HepG2 (cell line): ENCODE measurements around the gene SIGLEC1. TPM values are rescaled to one million over a fixed set of nuclear protein-coding genes. Genes with fewer than 3 reads are reported as not detected.
A peak's percentile ranks its signal among the peaks of the same experiment; 100 is the strongest.

Source experiments
- ATM ChIP-seq: fragments of 450-650 bp; IDR thresholded peaks from 2 replicates; pipeline ENCODE4 v1.7.1; 2017; ENCODE audit warnings: mild to moderate bottlenecking, borderline replicate concordance
- BRD4 ChIP-seq: sonication (generic); formaldehyde crosslinking; IDR thresholded peaks from 2 replicates; pipeline ENCODE4 v1.4.0; 2020; ENCODE audit warnings: missing genetic modification reagents
- FOXC1 ChIP-seq: sonication (generic); formaldehyde crosslinking; IDR thresholded peaks from 2 replicates; pipeline ENCODE4 v1.8.0; 2022; ENCODE audit warnings: mild to moderate bottlenecking, missing genetic modification reagents, borderline replicate concordance
- HIVEP1 ChIP-seq: sonication (generic); formaldehyde crosslinking; IDR thresholded peaks from 2 replicates; pipeline ENCODE4 v1.4.0; 2020; ENCODE audit warnings: mild to moderate bottlenecking, missing genetic modification reagents
- KAT8 ChIP-seq: IDR thresholded peaks from 2 replicates; pipeline ENCODE4 v1.6.1; 2016; ENCODE audit warnings: missing genetic modification reagents, missing compliant biosample characterization
- MED13 ChIP-seq: sonication (generic); formaldehyde crosslinking; IDR thresholded peaks from 2 replicates; pipeline ENCODE4 v1.5.0; 2020; ENCODE audit warnings: missing genetic modification reagents
- MEF2D ChIP-seq: sonication (generic); formaldehyde crosslinking; IDR thresholded peaks from 2 replicates; pipeline ENCODE4 v1.5.1; 2020; ENCODE audit warnings: mild to moderate bottlenecking, missing genetic modification reagents
- MEIS1 ChIP-seq: sonication (generic); formaldehyde crosslinking; IDR thresholded peaks from 2 replicates; pipeline ENCODE4 v1.9.0; 2021; ENCODE audit warnings: mild to moderate bottlenecking, missing genetic modification reagents, moderate library complexity, borderline replicate concordance
- MEIS2 ChIP-seq: sonication (generic); formaldehyde crosslinking; IDR thresholded peaks from 2 replicates; pipeline ENCODE4 v1.9.0; 2021; ENCODE audit warnings: mild to moderate bottlenecking, missing genetic modification reagents
- ONECUT2 ChIP-seq: sonication (generic); formaldehyde crosslinking; IDR thresholded peaks from 2 replicates; pipeline ENCODE4 v1.4.0; 2020; ENCODE audit warnings: missing genetic modification reagents
- PHF8 ChIP-seq: sonication (generic); formaldehyde crosslinking; IDR thresholded peaks from 2 replicates; pipeline ENCODE4 v1.5.0; 2020; ENCODE audit warnings: missing genetic modification reagents
- RELA ChIP-seq: sonication (generic); formaldehyde crosslinking; IDR thresholded peaks from 2 replicates; pipeline ENCODE4 v1.4.0; 2020; ENCODE audit warnings: missing genetic modification reagents
- SMC3 ChIP-seq: IDR thresholded peaks from 2 replicates; pipeline ENCODE4 v1.6.1; 2011; ENCODE audit warnings: low read length, improper control_type of control experiment
- SPEN ChIP-seq: sonication (generic); formaldehyde crosslinking; IDR thresholded peaks from 2 replicates; pipeline ENCODE4 v1.5.1; 2020; ENCODE audit warnings: low read depth, mild to moderate bottlenecking, missing genetic modification reagents
- SRSF1 ChIP-seq: fragments of 200-400 bp; formaldehyde crosslinking; optimal IDR thresholded peaks from 2 replicates; pipeline ENCODE3; 2017; ENCODE audit warnings: mild to moderate bottlenecking, low read depth, low read length, moderate library complexity
- STAG1 ChIP-seq: sonication (generic); formaldehyde crosslinking; IDR thresholded peaks from 2 replicates; pipeline ENCODE4 v1.4.0; 2020; ENCODE audit warnings: missing genetic modification reagents
- THAP11 ChIP-seq: IDR thresholded peaks from 2 replicates; pipeline ENCODE4 v1.6.1; 2016; ENCODE audit warnings: missing biosample characterization, missing genetic modification reagents
- U2AF2 ChIP-seq: fragments of 200-400 bp; formaldehyde crosslinking; IDR thresholded peaks from 2 replicates; pipeline ENCODE4 v1.6.1; 2017; ENCODE audit warnings: low read depth, mild to moderate bottlenecking, low read length
- ZBTB21 ChIP-seq: sonication (generic); formaldehyde crosslinking; IDR thresholded peaks from 2 replicates; pipeline ENCODE4 v1.4.0; 2020; ENCODE audit warnings: missing genetic modification reagents
- ZBTB8A ChIP-seq: sonication (generic); formaldehyde crosslinking; IDR thresholded peaks from 2 replicates; pipeline ENCODE4 v1.4.0; 2020; ENCODE audit warnings: mild to moderate bottlenecking, low read depth, missing genetic modification reagents, borderline replicate concordance
- ZFY ChIP-seq: sonication (generic); formaldehyde crosslinking; IDR thresholded peaks from 2 replicates; pipeline ENCODE4 v1.4.0; 2020; ENCODE audit warnings: missing genetic modification reagents
- ZMAT3 ChIP-seq: sonication (generic); formaldehyde crosslinking; conservative IDR thresholded peaks from 2 replicates; pipeline ENCODE4 v1.7.0; 2021; ENCODE audit warnings: missing genetic modification reagents
- ZNF234 ChIP-seq: sonication (generic); formaldehyde crosslinking; conservative IDR thresholded peaks from 2 replicates; pipeline ENCODE4 v1.5.1; 2020; ENCODE audit warnings: mild to moderate bottlenecking, missing genetic modification reagents
- ZNF335 ChIP-seq: sonication (generic); formaldehyde crosslinking; IDR thresholded peaks from 2 replicates; pipeline ENCODE4 v1.4.0; 2020; ENCODE audit warnings: missing genetic modification reagents
- ZNF460 ChIP-seq: sonication (generic); formaldehyde crosslinking; IDR thresholded peaks from 2 replicates; pipeline ENCODE4 v1.5.1; 2020; ENCODE audit warnings: missing genetic modification reagents, mild to moderate bottlenecking, borderline replicate concordance
- ZNF879 ChIP-seq: sonication (generic); formaldehyde crosslinking; IDR thresholded peaks from 2 replicates; pipeline ENCODE4 v1.8.1; 2023; ENCODE audit warnings: missing genetic modification reagents
- ZSCAN25 ChIP-seq: sonication (generic); formaldehyde crosslinking; IDR thresholded peaks from 2 replicates; pipeline ENCODE4 v1.8.0; 2022; ENCODE audit warnings: mild to moderate bottlenecking, missing genetic modification reagents
- ZSCAN30 ChIP-seq: sonication (generic); formaldehyde crosslinking; IDR thresholded peaks from 2 replicates; pipeline ENCODE4 v1.5.0; 2020; ENCODE audit warnings: mild to moderate bottlenecking, missing genetic modification reagents
- polyA plus RNA-seq, 8 experiments: library from polyadenylated mRNA; depleted of rRNA in 3 of 8; stranded (reverse) in 7 of 8; unstranded in 1 of 8; fragments of >200 nt; fragmentation: Illumina TruSeq in 4 of 8; extraction: Trizol in 4 of 8; gene quantifications; 2 replicates each; pipeline versions ENCODE4 v1.2.1 to v1.2.3, GENCODE V29; 2011 to 2016; ENCODE audit warnings: low read depth in 4 of 8, missing spikeins in 1 of 8, mixed read lengths in 1 of 8; ENCODE audit not compliant: insufficient read depth in 1 of 8
- total RNA-seq, 5 experiments: library from RNA; depleted of rRNA; stranded (reverse); fragments of >200 nt; fragmentation: Illumina TruSeq; extraction: Trizol; gene quantifications; 2 replicates each; pipeline ENCODE4 v1.2.3, GENCODE V29; 2016; ENCODE audit warnings: low read depth in 1 of 5
- TF ChIP-seq, protein P1 (sequence below): sonication (generic); formaldehyde crosslinking; IDR thresholded peaks from 2 replicates; pipeline ENCODE4 v1.8.1; 2023; ENCODE audit warnings: mild to moderate bottlenecking, inconsistent platforms, moderate library complexity, missing genetic modification reagents, borderline replicate concordance
- TF ChIP-seq, protein P2 (sequence below): sonication (generic); formaldehyde crosslinking; IDR thresholded peaks from 2 replicates; pipeline ENCODE4 v1.4.0; 2020; ENCODE audit warnings: missing genetic modification reagents
- TF ChIP-seq, protein P3 (sequence below): IDR thresholded peaks from 2 replicates; pipeline ENCODE4 v1.6.1; 2018; ENCODE audit warnings: missing genetic modification reagents, mild to moderate bottlenecking, missing compliant biosample characterization

Gene SIGLEC1
- total and polyA plus RNA-seq, 2 of the 13 experiments (the other 11 are each of a cell fraction or from before 2014, with no cell fraction given): 0.01 TPM; not detected in 1

DNA sequence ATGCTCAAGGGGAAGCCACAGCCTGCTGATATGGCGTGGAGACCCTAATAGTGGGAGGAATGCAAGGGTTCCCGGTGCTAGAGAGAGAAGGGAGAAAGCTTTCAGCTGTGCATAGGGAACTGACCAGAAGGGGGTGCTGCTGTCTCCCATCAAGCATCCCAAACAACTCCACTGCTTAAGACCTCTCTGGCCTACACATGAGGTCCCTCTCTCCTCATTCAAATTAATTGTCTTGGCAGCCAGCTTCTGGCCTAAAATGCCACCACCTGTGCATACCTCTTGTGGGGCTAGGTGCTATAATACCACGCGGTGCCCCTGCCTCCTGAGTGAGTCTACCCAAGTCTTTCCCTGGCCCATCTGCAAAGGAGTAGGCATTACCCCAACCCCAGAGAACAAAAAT is 40.7 kb upstream of the SIGLEC1 start (continued):
- no peak for TF ChIP-seq ZBTB8A (CRISPR knock-in tag)
- TF ChIP-seq U2AF2: no peak
- TF ChIP-seq SPEN: 0 out of 2 replicates have a peak, but pooled peaks have one; percentile 23
- TF ChIP-seq BRD4: no peak
- no peak for TF ChIP-seq PHF8 (CRISPR knock-in tag)
- no peak for TF ChIP-seq RELA
- no peak for TF ChIP-seq ZNF460
- no peak for TF ChIP-seq MED13
- no peak for TF ChIP-seq ZMAT3 (CRISPR knock-in tag)
- TF ChIP-seq STAG1 (CRISPR knock-in tag): peak; percentile 85
- no peak; the same call in 1 of the 2 replicates for TF ChIP-seq FOXC1 (CRISPR knock-in tag)
- TF ChIP-seq ATM: no peak
- TF ChIP-seq ONECUT2 (CRISPR knock-in tag): no peak
- TF ChIP-seq, protein P1, sequence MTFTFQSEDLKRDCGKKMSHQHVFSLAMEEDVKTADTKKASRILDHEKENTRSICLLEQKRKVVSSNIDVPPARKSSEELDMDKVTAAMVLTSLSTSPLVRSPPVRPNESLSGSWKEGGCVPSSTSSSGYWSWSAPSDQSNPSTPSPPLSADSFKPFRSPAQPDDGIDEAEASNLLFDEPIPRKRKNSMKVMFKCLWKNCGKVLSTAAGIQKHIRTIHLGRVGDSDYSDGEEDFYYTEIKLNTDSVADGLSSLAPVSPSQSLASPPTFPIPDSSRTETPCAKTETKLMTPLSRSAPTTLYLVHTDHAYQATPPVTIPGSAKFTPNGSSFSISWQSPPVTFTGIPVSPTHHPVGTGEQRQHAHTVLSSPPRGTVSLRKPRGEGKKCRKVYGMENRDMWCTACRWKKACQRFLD (CRISPR knock-in tag): no peak
- TF ChIP-seq ZBTB21: no peak
- TF ChIP-seq SRSF1: no peak
- TF ChIP-seq HIVEP1 (CRISPR knock-in tag): no peak
- peak; percentile 27; the same call in 1 of the 2 replicates for TF ChIP-seq ZFY
- no peak for TF ChIP-seq ZSCAN30 (CRISPR knock-in tag)
- peak; percentile 88 for TF ChIP-seq SMC3
- no peak for TF ChIP-seq KAT8
- TF ChIP-seq, protein P2, sequence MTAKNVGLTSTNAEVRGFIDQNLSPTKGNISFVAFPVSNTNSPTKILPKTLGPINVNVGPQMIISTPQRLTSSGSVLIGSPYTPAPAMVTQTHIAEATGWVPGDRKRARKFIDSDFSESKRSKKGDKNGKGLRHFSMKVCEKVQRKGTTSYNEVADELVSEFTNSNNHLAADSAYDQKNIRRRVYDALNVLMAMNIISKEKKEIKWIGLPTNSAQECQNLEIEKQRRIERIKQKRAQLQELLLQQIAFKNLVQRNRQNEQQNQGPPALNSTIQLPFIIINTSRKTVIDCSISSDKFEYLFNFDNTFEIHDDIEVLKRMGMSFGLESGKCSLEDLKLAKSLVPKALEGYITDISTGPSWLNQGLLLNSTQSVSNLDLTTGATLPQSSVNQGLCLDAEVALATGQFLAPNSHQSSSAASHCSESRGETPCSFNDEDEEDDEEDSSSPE (CRISPR knock-in tag): no peak
- TF ChIP-seq ZNF879 (CRISPR knock-in tag): no peak
- TF ChIP-seq THAP11: peak; percentile 74
- TF ChIP-seq ZNF234: no peak
- no peak for TF ChIP-seq ZSCAN25 (CRISPR knock-in tag)
- peak; percentile 32; the same call in 1 of the 2 replicates for TF ChIP-seq MEF2D (CRISPR knock-in tag)
- TF ChIP-seq, protein P3, sequence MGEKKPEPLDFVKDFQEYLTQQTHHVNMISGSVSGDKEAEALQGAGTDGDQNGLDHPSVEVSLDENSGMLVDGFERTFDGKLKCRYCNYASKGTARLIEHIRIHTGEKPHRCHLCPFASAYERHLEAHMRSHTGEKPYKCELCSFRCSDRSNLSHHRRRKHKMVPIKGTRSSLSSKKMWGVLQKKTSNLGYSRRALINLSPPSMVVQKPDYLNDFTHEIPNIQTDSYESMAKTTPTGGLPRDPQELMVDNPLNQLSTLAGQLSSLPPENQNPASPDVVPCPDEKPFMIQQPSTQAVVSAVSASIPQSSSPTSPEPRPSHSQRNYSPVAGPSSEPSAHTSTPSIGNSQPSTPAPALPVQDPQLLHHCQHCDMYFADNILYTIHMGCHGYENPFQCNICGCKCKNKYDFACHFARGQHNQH (CRISPR knock-in tag): no peak
- TF ChIP-seq MEIS2 (CRISPR knock-in tag): no peak
- TF ChIP-seq ZNF335 (CRISPR knock-in tag): no peak
- TF ChIP-seq MEIS1 (CRISPR knock-in tag): no peak
